HEK293T (cell line): ENCODE results near the gene JAG1.

Experiments
- CTCF ChIA-PET: fragments of 350-600 bp; formaldehyde crosslinking; extraction: SDS; loops from one replicate; lab custom pipeline; 2021; ENCODE audit warnings: antibody characterized with exemption, inconsistent platforms; lab: Yijun Ruan, JAX
- POLR2A ChIA-PET: fragments of 350-600 bp; formaldehyde crosslinking; extraction: SDS; loops from one replicate; lab custom pipeline; 2020; ENCODE audit warnings: antibody characterized with exemption, inconsistent platforms; lab: Yijun Ruan, JAX
- DNase-seq: peaks from one replicate; pipeline ENCODE4 v3.0.0; 2012; ENCODE audit warnings: mixed read lengths; ENCODE audit errors: extremely low spot score
- ARNT ChIP-seq: fragments of 450-650 bp; IDR thresholded peaks from 2 replicates; pipeline ENCODE4 v1.6.1; 2017; ENCODE audit warnings: mild to moderate bottlenecking
- BHLHE40 ChIP-seq: fragments of 450-650 bp; IDR thresholded peaks from 2 replicates; pipeline ENCODE4 v1.6.1; 2016; ENCODE audit warnings: mild to moderate bottlenecking, moderate library complexity, borderline replicate concordance
- CTBP1 ChIP-seq: fragments of 450-650 bp; IDR thresholded peaks from 2 replicates; pipeline ENCODE4 v1.6.1; 2016; ENCODE audit warnings: borderline replicate concordance
- ELF4 ChIP-seq: fragments of 450-650 bp; IDR thresholded peaks from 2 replicates; pipeline ENCODE4 v1.6.1; 2017; ENCODE audit warnings: antibody characterized with exemption
- FOXA1 ChIP-seq: fragments of 450-650 bp; IDR thresholded peaks from 2 replicates; pipeline ENCODE4 v1.6.1; 2016; ENCODE audit warnings: mild to moderate bottlenecking
- FOXK2 ChIP-seq: fragments of 450-650 bp; IDR thresholded peaks from 2 replicates; pipeline ENCODE4 v1.6.1; 2016; ENCODE audit warnings: mild to moderate bottlenecking
- FOXM1 ChIP-seq: fragments of 450-650 bp; IDR thresholded peaks from 2 replicates; pipeline ENCODE4 v1.6.1; 2017; ENCODE audit warnings: mild to moderate bottlenecking, borderline replicate concordance
- HDGF ChIP-seq: fragments of 450-650 bp; IDR thresholded peaks from 2 replicates; pipeline ENCODE4 v1.6.1; 2017; ENCODE audit warnings: antibody characterized with exemption, borderline replicate concordance
- L3MBTL2 ChIP-seq: fragments of 450-650 bp; conservative IDR thresholded peaks from 2 replicates; pipeline ENCODE4 v1.6.1; 2016; ENCODE audit warnings: mild to moderate bottlenecking
- LEF1 ChIP-seq: fragments of 450-650 bp; IDR thresholded peaks from 2 replicates; pipeline ENCODE4 v1.6.1; 2017; ENCODE audit warnings: mild to moderate bottlenecking, borderline replicate concordance
- NFRKB ChIP-seq: fragments of 450-650 bp; IDR thresholded peaks from 2 replicates; pipeline ENCODE4 v1.6.1; 2016; ENCODE audit warnings: mild to moderate bottlenecking, moderate library complexity
- SP1 ChIP-seq: fragments of 450-650 bp; IDR thresholded peaks from 2 replicates; pipeline ENCODE4 v1.6.1; 2017
- SUZ12 ChIP-seq: fragments of 450-650 bp; IDR thresholded peaks from 2 replicates; pipeline ENCODE4 v1.6.1; 2016; ENCODE audit warnings: mild to moderate bottlenecking
- TARDBP ChIP-seq: fragments of 450-650 bp; IDR thresholded peaks from 2 replicates; pipeline ENCODE4 v1.6.1; 2016
- ZNF384 ChIP-seq: fragments of 450-650 bp; IDR thresholded peaks from 2 replicates; pipeline ENCODE4 v1.6.1; 2016
- TF ChIP-seq, protein P1 (sequence below): fragments of 450-650 bp; IDR thresholded peaks from 2 replicates; pipeline ENCODE4 v1.6.1; 2016

Gene JAG1

GRCh38 chr20:10680571-10680970 lies 6.8 kb upstream of the JAG1 start:
- CTCF ChIA-PET, result no interaction called here
- TF ChIP-seq NFRKB, result no peak
- TF ChIP-seq ARNT, result no peak
- no peak for TF ChIP-seq FOXA1
- TF ChIP-seq SUZ12, result no peak
- no peak for TF ChIP-seq FOXM1
- no peak for TF ChIP-seq HDGF
- POLR2A ChIA-PET, result no interaction called here
- no peak for DNase-seq

- POLR2A ChIA-PET, result no interaction called here
- no peak for DNase-seq
- TF ChIP-seq HDGF, result no peak
- no peak for TF ChIP-seq NFRKB
- no peak for TF ChIP-seq ARNT
- no peak for TF ChIP-seq CTBP1
- TF ChIP-seq, protein P1, sequence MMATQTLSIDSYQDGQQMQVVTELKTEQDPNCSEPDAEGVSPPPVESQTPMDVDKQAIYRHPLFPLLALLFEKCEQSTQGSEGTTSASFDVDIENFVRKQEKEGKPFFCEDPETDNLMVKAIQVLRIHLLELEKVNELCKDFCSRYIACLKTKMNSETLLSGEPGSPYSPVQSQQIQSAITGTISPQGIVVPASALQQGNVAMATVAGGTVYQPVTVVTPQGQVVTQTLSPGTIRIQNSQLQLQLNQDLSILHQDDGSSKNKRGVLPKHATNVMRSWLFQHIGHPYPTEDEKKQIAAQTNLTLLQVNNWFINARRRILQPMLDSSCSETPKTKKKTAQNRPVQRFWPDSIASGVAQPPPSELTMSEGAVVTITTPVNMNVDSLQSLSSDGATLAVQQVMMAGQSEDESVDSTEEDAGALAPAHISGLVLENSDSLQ, result no peak
- TF ChIP-seq SP1, result no peak
- no peak for TF ChIP-seq FOXM1
- no peak for TF ChIP-seq ZNF384
- TF ChIP-seq FOXA1, result no peak
- TF ChIP-seq TARDBP, result no peak
- CTCF ChIA-PET, result no interaction called here
Measured at GRCh38 chr20:10679269-10679668, 5.5 kb upstream of the JAG1 start.

GRCh38 chr20:10676518-10676917 lies 2.7 kb upstream of the JAG1 start:
- no peak for DNase-seq
- POLR2A ChIA-PET, result no interaction called here
- CTCF ChIA-PET, result no interaction called here
- TF ChIP-seq SUZ12, result no peak
- TF ChIP-seq ZNF384, result no peak
- TF ChIP-seq CTBP1, result no peak
- no peak for TF ChIP-seq SP1
- no peak for TF ChIP-seq LEF1
- TF ChIP-seq TARDBP, result no peak
- TF ChIP-seq NFRKB, result no peak

- DNase-seq, result no peak
- no peak for TF ChIP-seq FOXA1
- TF ChIP-seq TARDBP, result no peak
- no peak for TF ChIP-seq NFRKB
- no peak for TF ChIP-seq CTBP1
- no peak for TF ChIP-seq FOXK2
- TF ChIP-seq BHLHE40, result no peak
- TF ChIP-seq SP1, result no peak
- no peak for TF ChIP-seq FOXM1
- no peak for TF ChIP-seq HDGF
- TF ChIP-seq ARNT, result no peak
- TF ChIP-seq, protein P1, result no peak
- TF ChIP-seq ZNF384, result no peak
- TF ChIP-seq ELF4, result no peak
- TF ChIP-seq SUZ12, result no peak
- ChIA-PET CTCF (no interaction called here), POLR2A (no interaction called here)
Measured at GRCh38 chr20:10675450-10675848, 1.6 kb upstream of the JAG1 start.

GRCh38 chr20:10674684-10675449 lies 1.1 kb upstream of the JAG1 start:
- no peak for TF ChIP-seq LEF1
- TF ChIP-seq, protein P1, result no peak
- no peak for TF ChIP-seq ARNT
- no peak for TF ChIP-seq ZNF384
- no peak for TF ChIP-seq FOXM1
- TF ChIP-seq ELF4, result no peak
- TF ChIP-seq FOXA1, result no peak
- peak; percentile 82 for DNase-seq
- CTCF ChIA-PET, result no interaction called here
- POLR2A ChIA-PET, result interaction anchor here (0.9 kb wide), 1 partner anchor 74 kb away, joined by 3 read pairs; no protein-coding TSS in a partner anchor

- ChIA-PET POLR2A (interaction anchor here (0.9 kb wide), 1 partner anchor 43 kb away, joined by 3 read pairs; no protein-coding TSS in a partner anchor), CTCF (no interaction called here)
- DNase-seq, result peak; percentile 44
- TF ChIP-seq CTBP1, result no peak
- no peak for TF ChIP-seq ELF4
- no peak for TF ChIP-seq LEF1
- no peak for TF ChIP-seq FOXM1
- TF ChIP-seq ZNF384, result no peak
- TF ChIP-seq SP1, result no peak
- TF ChIP-seq SUZ12, result no peak
- TF ChIP-seq L3MBTL2, result peak; percentile 56; the same call in 1 of the 2 replicates
- no peak for TF ChIP-seq TARDBP
Measured at GRCh38 chr20:10673176-10673841, 490 bp downstream of the JAG1 start.
